Stomach (tissue), 9 donors: Measurements from ENCODE around the gene ASTN2. TPM values are rescaled to one million over a fixed set of nuclear protein-coding genes. Genes with fewer than 3 reads are reported as not detected.
A peak's percentile ranks its signal among the peaks of the same experiment; 100 is the strongest.

Source experiments
- DNase-seq, 2 donors: peaks; one replicate each; pipeline versions ENCODE4 v3.0.0 to v3.0.0-alpha.2; 2013 to 2019
- H3K27ac ChIP-seq, 5 donors: fragments of 200-600 bp in 4 of 5; sonication (generic) in 4 of 5; one replicate each; pipeline ENCODE4 v1.5.1; 2013 to 2019; ENCODE audit warnings: mild to moderate bottlenecking in 1 of 5, moderate library complexity in 1 of 5
- H3K27me3 ChIP-seq, 3 donors: fragments of 200-600 bp; sonication (generic); one replicate each; pipeline ENCODE4 v1.5.1; 2017 to 2019; ENCODE audit warnings: mixed run types in 1 of 3
- H3K36me3 ChIP-seq, 4 donors: fragments of 200-600 bp; sonication (generic); 1 replicate in 3 of 4; 2 replicates in 1 of 4; pipeline ENCODE4 v1.5.1; 2016 to 2019
- H3K4me1 ChIP-seq, 4 donors: fragments of 200-600 bp; sonication (generic); one replicate each; pipeline ENCODE4 v1.5.1; 2016 to 2019
- H3K4me3 ChIP-seq, 4 donors: fragments of 200-600 bp; sonication (generic) in 3 of 4; one replicate each; pipeline ENCODE4 v1.5.1; 2016 to 2019; ENCODE audit warnings: mild to moderate bottlenecking in 1 of 4
- H3K9me3 ChIP-seq, 4 donors: fragments of 200-600 bp; sonication (generic); one replicate each; pipeline ENCODE4 v1.5.1; 2016 to 2019
- EP300 ChIP-seq: sonication (generic); formaldehyde crosslinking; IDR thresholded peaks from one replicate; pipeline ENCODE4 v1.6.1; 2017; ENCODE audit warnings: antibody characterized with exemption
- POLR2A ChIP-seq, 4 donors: fragments of 450-650 bp; IDR thresholded peaks; one replicate each; pipeline ENCODE4 v1.6.1; 2016; ENCODE audit warnings: antibody characterized with exemption in 4 of 4, control low read depth in 2 of 4, mild to moderate bottlenecking in 1 of 4, moderate library complexity in 1 of 4
- POLR2AphosphoS5 ChIP-seq, 3 donors: sonication (generic); formaldehyde crosslinking; IDR thresholded peaks; one replicate each; pipeline ENCODE4 v1.6.1; 2016; ENCODE audit warnings: antibody characterized with exemption in 3 of 3
- WGBS, 5 donors: extraction: QIAGEN DNeasy Blood & Tissue Kit in 3 of 5; methylation state at CpG; one replicate each; pipeline versions ENCODE4 v1.1.5 to v1.1.7; 2013 to 2018; 5-methylcytosine and 5-hydroxymethylcytosine counted together
- intact Hi-C: fragments of 100-400 bp; cut with DNase I; formaldehyde crosslinking; loops from one replicate; pipeline ENCODE4 v1.15.1; 2023; ENCODE audit warnings: low total_unique reads
- polyA plus RNA-seq, 3 donors: library from polyadenylated mRNA; stranded (reverse); fragments of 200-250 nt; gene quantifications; one replicate each; pipeline ENCODE4 v1.2.3, GENCODE V29; 2013
- total RNA-seq, 5 donors: library from RNA; depleted of rRNA; stranded (reverse); fragments of >200 nt; gene quantifications; one replicate each; pipeline versions ENCODE4 v1.1.0 to v1.2.3, GENCODE V29; 2014 to 2016
- TF ChIP-seq, protein P1 (sequence below), 7 experiments: fragments of 450-650 bp in 4 of 7; fragments of 200-600 bp in 3 of 7; sonication (generic) in 3 of 7; IDR thresholded peaks; one replicate each; pipeline ENCODE4 v1.5.1; 2016 to 2019; ENCODE audit warnings: antibody characterized with exemption in 7 of 7, control low read depth in 2 of 7, mild to moderate bottlenecking in 1 of 7
- donor health status: healthy with polysubstance abuse.
- donor health status: Bipolar disorder and iron deficiency.
- donor health status: healthy.

Gene ASTN2
- total and polyA plus RNA-seq, 8 donors, result 2.1 to 22.3 (median 4.2) TPM; not detected in 1

DNA sequence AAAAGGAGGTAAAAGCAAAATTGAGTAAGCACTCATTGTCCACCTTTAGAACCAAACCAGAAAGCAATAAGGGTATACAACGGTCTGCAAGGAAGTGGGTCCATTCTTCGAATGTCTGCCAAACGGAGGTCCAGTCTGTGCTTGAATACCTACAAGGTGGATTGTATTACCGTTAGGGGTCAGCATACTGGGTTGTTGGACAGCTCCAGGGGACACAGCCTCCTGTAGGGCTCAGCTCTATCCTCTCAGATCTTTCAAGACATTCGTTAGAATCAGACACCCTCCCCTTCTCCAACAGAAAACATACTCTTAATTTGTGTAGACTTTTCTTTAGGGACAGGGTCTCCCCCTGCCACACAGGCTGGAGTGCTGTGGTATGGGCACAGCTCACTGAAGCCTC, 5.5 kb downstream of the ASTN2 start:
- Histone ChIP-seq H3K4me3 (no peak overlapping the region), H3K27ac (no peak overlapping the region), H3K9me3 (no peaks in the 10 kb centered on the region), H3K27me3 (peaks cover 9 to 30% (median 25%) of the 10 kb centered on the region in 3 donors), H3K4me1 (peaks cover 14 to 28% (median 27%) of the 10 kb centered on the region in 4 donors), H3K36me3 (no peaks in the 10 kb centered on the region)
- 57 to 67% (median 61%) methylated on average over 5 of the region's 5 CpGs for WGBS, 5 donors
- TF ChIP-seq, protein P1, sequence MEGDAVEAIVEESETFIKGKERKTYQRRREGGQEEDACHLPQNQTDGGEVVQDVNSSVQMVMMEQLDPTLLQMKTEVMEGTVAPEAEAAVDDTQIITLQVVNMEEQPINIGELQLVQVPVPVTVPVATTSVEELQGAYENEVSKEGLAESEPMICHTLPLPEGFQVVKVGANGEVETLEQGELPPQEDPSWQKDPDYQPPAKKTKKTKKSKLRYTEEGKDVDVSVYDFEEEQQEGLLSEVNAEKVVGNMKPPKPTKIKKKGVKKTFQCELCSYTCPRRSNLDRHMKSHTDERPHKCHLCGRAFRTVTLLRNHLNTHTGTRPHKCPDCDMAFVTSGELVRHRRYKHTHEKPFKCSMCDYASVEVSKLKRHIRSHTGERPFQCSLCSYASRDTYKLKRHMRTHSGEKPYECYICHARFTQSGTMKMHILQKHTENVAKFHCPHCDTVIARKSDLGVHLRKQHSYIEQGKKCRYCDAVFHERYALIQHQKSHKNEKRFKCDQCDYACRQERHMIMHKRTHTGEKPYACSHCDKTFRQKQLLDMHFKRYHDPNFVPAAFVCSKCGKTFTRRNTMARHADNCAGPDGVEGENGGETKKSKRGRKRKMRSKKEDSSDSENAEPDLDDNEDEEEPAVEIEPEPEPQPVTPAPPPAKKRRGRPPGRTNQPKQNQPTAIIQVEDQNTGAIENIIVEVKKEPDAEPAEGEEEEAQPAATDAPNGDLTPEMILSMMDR (IDR thresholded peaks at IDR 0.05), result no peak
- TF ChIP-seq POLR2AphosphoS5 (IDR thresholded peaks at IDR 0.05) (no peak), EP300 (no peak)
- DNase-seq, result peak in 1 of 2 donors; percentile 13
- intact Hi-C loops, result no loop called here

DNA sequence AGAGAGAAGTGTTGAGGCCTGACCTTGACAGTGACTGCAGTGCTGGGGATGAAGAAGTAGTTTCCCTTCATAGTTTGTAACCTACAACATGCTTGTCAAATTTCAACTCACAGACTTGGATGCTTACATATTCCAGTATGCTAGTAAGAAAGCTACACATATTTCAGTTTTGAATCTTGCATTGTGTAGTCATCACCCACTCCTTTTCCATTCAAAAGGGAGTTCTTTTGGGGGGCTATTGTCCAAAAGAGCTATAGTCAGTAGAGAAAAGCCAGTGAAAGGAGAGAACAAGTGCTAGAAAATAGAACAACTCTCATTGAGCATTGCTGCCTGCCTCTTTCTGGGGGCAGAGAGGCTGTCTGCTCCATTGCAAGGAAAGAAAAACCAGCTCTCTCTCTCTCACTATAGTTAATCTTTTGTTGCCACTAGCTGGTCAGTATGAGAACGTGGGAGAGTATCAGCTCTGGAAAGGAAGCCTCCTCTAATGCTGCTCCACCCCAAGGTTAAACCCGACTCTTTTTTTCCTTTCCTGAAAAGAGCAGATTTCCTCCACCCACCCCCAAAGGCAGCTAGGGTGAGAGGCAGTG, 7.3 kb downstream of the ASTN2 start:
- WGBS, 5 donors, result 7 to 22% (median 11%) methylated on average over 2 of the region's 2 CpGs
- intact Hi-C loops, result no loop called here
- Histone ChIP-seq H3K36me3 (no peaks in the 10 kb centered on the region), H3K27ac (no peak overlapping the region), H3K4me1 (peaks cover 0 to 19% (median 9%) of the 10 kb centered on the region in 4 donors), H3K4me3 (no peak overlapping the region), H3K9me3 (no peaks in the 10 kb centered on the region), H3K27me3 (peaks cover 2 to 12% (median 7%) of the 10 kb centered on the region in 3 donors)
- TF ChIP-seq, protein P1 (IDR thresholded peaks at IDR 0.05), result no peak
- peak in 1 of 2 donors; percentile 6 for DNase-seq

DNA sequence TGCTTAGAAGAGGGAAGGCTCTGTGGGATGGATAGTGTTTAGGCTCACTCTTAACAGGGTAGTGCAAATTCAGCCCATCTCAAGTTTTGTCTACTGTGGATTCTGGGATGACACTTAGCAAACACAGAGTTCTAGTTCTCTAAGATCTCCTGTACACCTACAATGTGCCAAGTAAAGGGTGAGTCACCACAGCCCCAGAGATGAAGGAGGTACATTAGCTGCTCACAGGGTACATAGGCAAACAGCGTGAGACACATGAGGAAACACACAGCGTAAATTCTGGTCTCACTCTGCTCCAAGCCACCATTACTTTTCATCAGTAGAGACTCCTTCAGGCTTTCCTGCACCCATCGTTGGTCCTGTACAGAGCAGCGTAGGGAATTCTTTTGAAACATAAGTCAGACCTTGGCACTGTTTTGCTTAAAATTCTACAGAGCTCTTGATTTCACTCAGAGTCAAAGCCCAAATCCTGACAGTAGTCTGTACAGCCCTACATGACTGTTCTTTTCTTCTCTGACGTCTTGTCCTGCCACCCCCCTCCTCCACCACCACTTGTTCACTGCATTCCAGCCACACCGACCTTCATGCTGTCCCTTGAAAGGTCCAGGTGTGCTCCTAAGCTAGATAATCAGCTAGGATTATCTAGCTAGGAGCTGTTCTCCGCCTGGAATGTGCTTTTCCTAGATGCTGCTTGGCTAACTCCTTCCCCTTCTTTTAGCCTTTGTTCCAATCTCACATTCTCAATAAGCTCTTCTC, 8.7 kb downstream of the ASTN2 start:
- 60 to 72% (median 64%) methylated on average over 7 of the region's 7 CpGs for WGBS, 5 donors
- peaks cover 0 to 15% (median 0%) of the 10 kb centered on the region in 4 donors for H3K4me1 ChIP-seq
- TF ChIP-seq EP300 (no peak), POLR2A (IDR thresholded peaks at IDR 0.05) (no peak), POLR2AphosphoS5 (IDR thresholded peaks at IDR 0.05) (no peak)
- TF ChIP-seq, protein P1 (IDR thresholded peaks at IDR 0.05), result no peak
- DNase-seq, result no peak
- no peak overlapping the region for H3K4me3 ChIP-seq
- no peak overlapping the region for H3K27ac ChIP-seq
- H3K36me3 ChIP-seq, result no peaks in the 10 kb centered on the region
- no peaks in the 10 kb centered on the region for H3K9me3 ChIP-seq
- H3K27me3 ChIP-seq, result no peaks in the 10 kb centered on the region
- intact Hi-C loops, result no loop called here

DNA sequence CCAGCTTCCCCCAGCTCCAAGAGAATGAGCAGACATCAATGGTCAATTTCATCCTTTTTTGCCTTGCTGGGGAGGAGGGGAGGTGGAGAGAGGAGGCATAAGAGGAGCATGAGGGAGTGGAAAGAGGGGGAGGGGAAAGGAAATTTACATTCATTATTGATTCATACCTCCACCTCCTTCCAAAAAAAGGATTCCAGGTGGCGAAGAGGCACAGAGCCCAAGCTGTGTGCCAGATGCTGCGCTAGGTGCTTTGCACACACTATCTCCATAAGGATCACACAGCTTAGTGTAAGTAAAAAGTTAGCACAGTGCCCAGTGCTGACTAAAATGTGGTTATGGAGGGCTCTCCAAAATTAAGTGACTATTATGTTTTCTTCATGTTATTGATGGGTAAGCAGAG, 11.0 kb downstream of the ASTN2 start:
- peak overlapping the region in 1 of 5 donors; percentile 10 for H3K27ac ChIP-seq
- no peaks in the 10 kb centered on the region for H3K36me3 ChIP-seq
- TF ChIP-seq POLR2A (IDR thresholded peaks at IDR 0.05) (no peak), POLR2AphosphoS5 (IDR thresholded peaks at IDR 0.05) (no peak), EP300 (no peak)
- TF ChIP-seq, protein P1 (IDR thresholded peaks at IDR 0.05), result no peak
- no peak for DNase-seq
- no peak overlapping the region for H3K4me3 ChIP-seq
- H3K9me3 ChIP-seq, result no peaks in the 10 kb centered on the region
- no peaks in the 10 kb centered on the region for H3K27me3 ChIP-seq
- peaks cover 0 to 35% (median 7%) of the 10 kb centered on the region in 4 donors for H3K4me1 ChIP-seq
- 48 to 74% (median 58%) methylated on average over 2 of the region's 2 CpGs for WGBS, 5 donors
- intact Hi-C loops, result no loop called here
